Left ventricle myocardium inferior (tissue), 1 donor: ENCODE measurements around the gene AKAP13. TPM values are rescaled to one million over a fixed set of nuclear protein-coding genes. Genes with fewer than 3 reads are reported as not detected.
"Not testable (repeated sequence)": the region's sequence is repeated elsewhere in the genome, so short reads cannot be mapped to it uniquely, and the experiment has no call there.

Experiments
- DNase-seq: peaks from one replicate; pipeline ENCODE4 v3.0.0-alpha.2; 2020
- H3K27ac ChIP-seq: fragments of 200-600 bp; replicated peaks from 2 replicates; pipeline ENCODE4 v1.8.0; 2021
- H3K27me3 ChIP-seq: fragments of 200-600 bp; 2 replicates; pipeline ENCODE4 v1.8.0; 2021; ENCODE audit warnings: low read depth
- H3K36me3 ChIP-seq: fragments of 200-600 bp; 2 replicates; pipeline ENCODE4 v1.8.0; 2021
- H3K4me1 ChIP-seq: fragments of 200-600 bp; 2 replicates; pipeline ENCODE4 v1.8.0; 2021
- H3K4me3 ChIP-seq: fragments of 200-600 bp; 2 replicates; pipeline ENCODE4 v1.8.0; 2021; ENCODE audit warnings: mild to moderate bottlenecking, moderate library complexity
- H3K9me3 ChIP-seq: fragments of 200-600 bp; replicated peaks from 2 replicates; pipeline ENCODE4 v1.8.0; 2021
- intact Hi-C: fragments of 100-400 bp; cut with micrococcal nuclease; formaldehyde crosslinking; loops from one replicate; pipeline ENCODE4 v1.11.0; 2022
- total RNA-seq: library from RNA; stranded (reverse); fragmentation: NEBNext Ultra II Directional; extraction: Animal tissue kit (Norgen Biotek cat#: 25700); gene quantifications from one replicate; pipeline ENCODE4 v1.2.1, GENCODE V29; 2021
- TF ChIP-seq, protein P1 (sequence below): fragments of 200-600 bp; IDR thresholded peaks from 2 replicates; pipeline ENCODE4 v1.8.0; 2021; ENCODE audit warnings: antibody characterized with exemption, mild to moderate bottlenecking, borderline replicate concordance
- donor health status: DM: no; HTN: yes; CAD: no; lungs with severe emphysema.

The AKAP13 gene
- total RNA-seq, 1 donor from 2014 or later: 331 TPM

DNA sequence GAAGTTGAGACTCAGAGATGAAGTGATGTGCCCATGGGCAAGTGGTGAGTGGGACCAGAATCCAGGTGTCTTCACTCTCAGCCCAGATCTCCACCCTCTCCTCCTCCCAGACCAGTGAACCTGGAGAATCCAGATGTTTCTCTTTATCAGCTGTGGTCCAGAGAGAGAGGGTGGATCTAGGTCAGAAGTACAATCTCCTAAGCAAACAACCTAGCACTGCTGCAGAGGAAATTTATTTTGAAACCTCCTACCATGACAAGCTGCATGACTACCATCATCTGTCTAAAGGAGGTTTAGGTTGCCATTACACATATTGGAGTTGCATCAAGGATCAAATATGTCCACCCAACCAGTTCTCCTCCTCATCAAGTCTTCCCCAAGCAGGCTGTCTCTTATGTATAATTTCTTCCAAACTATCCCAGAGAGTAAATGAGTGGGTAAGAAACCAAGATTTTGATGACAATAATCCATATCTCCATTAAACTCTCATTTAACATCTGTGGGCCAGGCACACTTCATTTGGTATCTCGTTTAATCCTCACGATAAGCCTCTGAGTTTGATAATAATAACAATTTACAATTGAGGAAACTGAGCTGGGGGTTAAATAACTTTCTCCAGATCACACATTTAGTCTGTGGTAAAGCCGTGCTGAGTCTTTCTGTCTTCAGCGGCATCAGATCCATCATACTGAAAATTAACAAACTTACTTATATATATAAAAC, 35.0 kb upstream of the AKAP13 start:
- H3K4me3 ChIP-seq, H3K27me3 ChIP-seq, DNase-seq, intact Hi-C loops, H3K9me3 ChIP-seq, H3K36me3 ChIP-seq: not testable (repeated sequence)
- Histone ChIP-seq H3K27ac (peak overlapping the region; percentile 88), H3K4me1 (peaks cover 46% of the 10 kb centered on the region)

DNA sequence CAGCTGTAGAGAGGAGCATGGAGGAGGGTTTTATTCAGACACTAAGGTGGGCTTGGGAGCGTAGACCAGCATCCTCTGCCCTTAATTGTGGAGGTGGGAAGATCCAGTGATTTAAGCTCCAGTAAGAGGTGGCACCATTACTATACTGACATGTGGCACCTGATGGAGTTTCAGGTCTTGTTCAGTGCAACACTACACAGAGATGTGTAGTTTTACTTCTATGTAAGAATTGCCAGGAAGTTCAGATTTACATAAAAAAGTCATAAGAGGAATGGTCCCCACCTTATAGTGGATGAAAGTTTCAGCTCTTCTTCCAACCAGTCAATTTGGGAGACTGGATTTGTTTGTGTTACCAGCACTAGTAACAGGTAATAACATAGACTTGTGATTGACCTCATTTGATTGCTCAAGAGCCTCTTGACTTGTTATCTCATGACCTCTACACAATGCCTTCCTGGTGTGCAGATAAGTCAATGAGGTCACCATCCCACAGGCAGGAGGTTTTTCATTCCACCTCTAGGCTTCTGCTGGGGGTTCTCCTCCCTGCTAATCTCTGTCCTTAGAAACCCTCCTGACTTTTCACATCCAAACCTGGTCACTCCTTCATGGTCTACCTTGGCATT, 33.8 kb upstream of the AKAP13 start:
- peak overlapping the region; percentile 88 for H3K27ac ChIP-seq
- DNase-seq, intact Hi-C loops, H3K9me3 ChIP-seq, H3K36me3 ChIP-seq, H3K4me3 ChIP-seq, H3K27me3 ChIP-seq: not testable (repeated sequence)
- peaks cover 37% of the 10 kb centered on the region for H3K4me1 ChIP-seq

DNA sequence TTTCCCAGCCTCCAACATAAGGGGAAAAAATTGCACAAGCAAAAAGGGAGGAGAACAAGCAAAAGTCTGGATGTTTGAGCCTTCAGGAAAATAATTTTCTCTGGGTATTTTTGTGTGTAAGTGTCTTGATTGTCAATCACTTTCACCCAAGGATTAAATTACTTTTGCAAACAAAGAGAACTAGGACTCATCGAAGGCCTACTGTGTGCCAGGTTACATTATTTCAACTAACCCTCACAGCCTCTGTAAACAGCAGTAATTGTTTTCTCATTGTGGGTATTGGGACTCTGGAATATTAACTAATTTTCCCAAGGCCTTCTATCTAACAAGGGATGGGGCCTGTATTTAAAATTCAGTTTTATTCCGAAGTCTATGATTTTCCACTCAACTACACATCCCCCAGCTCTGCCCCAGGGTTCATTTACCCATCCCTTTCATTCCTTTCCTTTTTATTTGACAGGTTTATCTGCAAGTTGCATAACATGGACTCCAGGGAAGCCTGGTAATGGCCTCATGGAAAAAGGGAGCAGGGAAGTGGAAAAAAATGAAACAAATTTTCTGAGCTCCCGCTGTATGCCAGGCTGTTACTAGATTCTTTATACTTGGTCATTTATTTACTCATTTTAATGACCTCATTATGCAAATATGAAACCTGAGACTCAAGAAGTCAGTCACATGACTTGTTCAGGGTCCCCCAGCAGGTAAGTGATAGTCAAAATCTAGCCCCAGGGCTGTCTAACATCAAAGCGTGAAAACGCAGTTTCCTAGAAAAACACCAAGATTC, 32.9 kb upstream of the AKAP13 start:
- H3K9me3 ChIP-seq, H3K4me3 ChIP-seq, H3K36me3 ChIP-seq, H3K27me3 ChIP-seq, DNase-seq, intact Hi-C loops: not testable (repeated sequence)
- Histone ChIP-seq H3K27ac (peak overlapping the region; percentile 88), H3K4me1 (peaks cover 37% of the 10 kb centered on the region)

DNA sequence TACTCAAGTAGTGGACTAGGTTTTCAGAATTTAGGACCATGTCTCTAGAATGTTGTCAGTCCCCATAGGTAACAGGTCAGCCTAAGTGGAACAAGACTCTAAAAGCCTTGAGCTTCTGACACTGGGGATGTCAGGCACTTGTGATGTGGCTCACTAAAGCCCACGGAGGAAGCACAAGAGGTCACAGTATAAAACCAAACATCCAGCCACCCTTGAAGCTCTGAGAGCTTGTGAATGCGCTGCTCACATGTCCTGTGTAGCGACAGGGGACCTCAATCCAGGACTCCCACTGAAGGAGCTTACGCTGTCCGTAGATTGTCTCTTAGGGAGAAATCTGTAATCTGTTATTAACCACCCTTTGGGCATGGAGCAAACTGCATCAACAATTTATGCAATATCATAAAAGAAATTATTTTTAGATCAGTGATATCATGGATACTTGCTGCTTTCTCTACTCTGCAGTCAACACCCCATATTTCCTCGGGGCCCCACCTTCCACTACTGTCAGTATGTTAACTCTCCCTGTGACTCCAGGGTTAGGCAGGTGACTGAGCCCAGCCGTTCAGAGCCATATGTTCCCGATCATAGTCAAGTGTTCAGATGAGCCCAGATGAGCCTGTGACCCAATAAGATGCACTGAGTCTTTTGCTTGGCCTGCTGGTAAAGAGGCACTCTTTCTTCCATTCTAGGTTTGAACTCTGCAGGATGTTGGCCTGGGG, 32.2 kb upstream of the AKAP13 start:
- DNase-seq, H3K9me3 ChIP-seq, H3K36me3 ChIP-seq, H3K27me3 ChIP-seq, intact Hi-C loops, H3K4me3 ChIP-seq: not testable (repeated sequence)
- H3K27ac ChIP-seq: peak overlapping the region; percentile 88
- peaks cover 37% of the 10 kb centered on the region for H3K4me1 ChIP-seq

DNA sequence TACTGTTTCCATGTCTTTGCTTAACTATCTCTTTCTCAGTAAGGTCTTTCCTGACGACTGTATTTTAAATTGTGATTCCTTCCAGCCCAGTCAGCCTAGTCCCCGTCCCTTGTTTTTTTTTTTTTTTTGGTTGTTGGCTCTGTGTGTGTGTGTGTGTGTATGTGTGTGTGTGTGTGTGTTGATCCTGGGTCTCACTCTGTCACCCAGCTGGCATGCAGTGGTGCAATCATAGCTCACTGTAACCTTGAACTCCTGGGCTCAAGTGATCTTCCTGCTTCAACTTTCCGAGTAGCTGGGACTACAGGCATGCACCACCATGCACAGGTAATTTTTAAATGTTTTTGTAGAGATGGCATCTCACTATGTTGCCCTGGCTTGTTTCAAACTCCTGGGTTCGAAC, 31.3 kb upstream of the AKAP13 start:
- peak overlapping the region; percentile 88 for H3K27ac ChIP-seq
- H3K27me3 ChIP-seq, H3K9me3 ChIP-seq, H3K36me3 ChIP-seq, intact Hi-C loops: not testable (repeated sequence)
- H3K4me3 ChIP-seq: peak overlapping the region; percentile 54
- DNase-seq: peak; percentile 50
- H3K4me1 ChIP-seq: peaks cover 36% of the 10 kb centered on the region

DNA sequence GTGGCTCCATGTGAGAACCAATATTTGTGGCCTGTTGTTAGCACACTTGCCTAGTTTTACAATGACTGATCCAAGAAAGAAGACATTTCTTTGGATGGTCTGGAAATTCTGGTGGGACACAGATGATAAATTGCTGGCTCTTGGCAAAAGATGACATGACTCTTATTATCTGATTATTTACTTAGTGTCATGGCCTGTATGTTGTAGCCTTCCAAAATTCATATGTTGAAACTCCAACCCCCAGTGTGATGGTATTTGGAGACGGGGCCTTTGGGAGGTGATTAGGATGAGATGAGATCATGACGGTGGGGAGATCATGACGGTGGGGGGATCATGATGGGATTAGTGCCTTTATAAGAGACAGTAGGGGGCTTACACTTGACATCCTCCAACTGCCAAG, 30.0 kb upstream of the AKAP13 start:
- H3K36me3 ChIP-seq: no peaks in the 10 kb centered on the region
- no peaks in the 10 kb centered on the region for H3K27me3 ChIP-seq
- TF ChIP-seq, protein P1, sequence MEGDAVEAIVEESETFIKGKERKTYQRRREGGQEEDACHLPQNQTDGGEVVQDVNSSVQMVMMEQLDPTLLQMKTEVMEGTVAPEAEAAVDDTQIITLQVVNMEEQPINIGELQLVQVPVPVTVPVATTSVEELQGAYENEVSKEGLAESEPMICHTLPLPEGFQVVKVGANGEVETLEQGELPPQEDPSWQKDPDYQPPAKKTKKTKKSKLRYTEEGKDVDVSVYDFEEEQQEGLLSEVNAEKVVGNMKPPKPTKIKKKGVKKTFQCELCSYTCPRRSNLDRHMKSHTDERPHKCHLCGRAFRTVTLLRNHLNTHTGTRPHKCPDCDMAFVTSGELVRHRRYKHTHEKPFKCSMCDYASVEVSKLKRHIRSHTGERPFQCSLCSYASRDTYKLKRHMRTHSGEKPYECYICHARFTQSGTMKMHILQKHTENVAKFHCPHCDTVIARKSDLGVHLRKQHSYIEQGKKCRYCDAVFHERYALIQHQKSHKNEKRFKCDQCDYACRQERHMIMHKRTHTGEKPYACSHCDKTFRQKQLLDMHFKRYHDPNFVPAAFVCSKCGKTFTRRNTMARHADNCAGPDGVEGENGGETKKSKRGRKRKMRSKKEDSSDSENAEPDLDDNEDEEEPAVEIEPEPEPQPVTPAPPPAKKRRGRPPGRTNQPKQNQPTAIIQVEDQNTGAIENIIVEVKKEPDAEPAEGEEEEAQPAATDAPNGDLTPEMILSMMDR: no peak
- peak overlapping the region; percentile 54 for H3K4me3 ChIP-seq
- H3K4me1 ChIP-seq: peaks cover 43% of the 10 kb centered on the region
- no peaks in the 10 kb centered on the region for H3K9me3 ChIP-seq
- intact Hi-C loops: no loop called here
- H3K27ac ChIP-seq: peak overlapping the region; percentile 88
- no peak for DNase-seq

DNA sequence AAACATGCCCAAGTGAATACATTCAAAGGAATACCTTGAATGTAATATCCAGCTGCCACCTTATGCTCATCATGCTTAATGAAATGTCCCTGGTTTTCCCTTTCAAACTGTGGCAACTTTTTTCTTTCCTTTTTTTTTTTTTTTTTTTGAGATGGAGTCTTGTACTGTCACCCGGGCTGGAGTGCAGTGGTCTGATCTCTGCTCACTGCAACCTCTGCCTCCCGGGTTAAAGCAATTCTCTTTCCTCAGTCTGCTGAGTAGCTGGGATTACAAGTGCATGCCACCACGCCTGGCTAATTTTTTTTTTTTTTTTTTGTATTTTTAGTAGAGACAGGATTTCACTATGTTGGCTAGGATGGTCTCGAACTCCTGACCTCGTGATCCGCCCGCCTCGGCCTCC, 28.9 kb upstream of the AKAP13 start:
- DNase-seq, H3K36me3 ChIP-seq, H3K9me3 ChIP-seq, intact Hi-C loops, H3K27me3 ChIP-seq: not testable (repeated sequence)
- peaks cover 33% of the 10 kb centered on the region for H3K4me1 ChIP-seq
- H3K27ac ChIP-seq: peak overlapping the region; percentile 88
- H3K4me3 ChIP-seq: peak overlapping the region; percentile 54

DNA sequence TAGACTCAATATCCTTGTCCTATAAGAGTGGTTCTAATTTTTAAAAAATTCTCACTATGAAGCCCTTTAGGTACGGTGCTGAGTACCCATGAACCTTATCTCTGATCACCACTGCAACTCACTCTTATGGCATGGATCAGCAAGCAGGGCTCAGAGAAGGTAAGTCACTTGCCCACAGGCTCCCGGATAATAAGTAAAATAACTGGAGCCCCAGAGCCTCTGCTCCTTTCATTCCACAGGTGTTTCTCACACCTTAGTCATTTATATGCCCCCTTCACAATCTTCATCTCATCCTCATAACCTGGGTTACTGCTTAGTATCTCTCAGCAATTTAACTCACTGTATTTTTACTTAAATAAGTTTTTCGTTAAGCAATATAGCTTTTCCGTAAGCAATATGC, 28.4 kb upstream of the AKAP13 start:
- Histone ChIP-seq H3K4me1 (peaks cover 33% of the 10 kb centered on the region), H3K27me3 (no peaks in the 10 kb centered on the region), H3K27ac (peak overlapping the region; percentile 88), H3K9me3 (no peaks in the 10 kb centered on the region), H3K36me3 (no peaks in the 10 kb centered on the region), H3K4me3 (peak overlapping the region; percentile 54)
- intact Hi-C loops: no loop called here
- DNase-seq: no peak
- TF ChIP-seq, protein P1: no peak
